Embryonic facial prominence (tissue), 1 donor: Measurements from ENCODE around the gene ATRNL1.
"Not testable (repeated sequence)": the region's sequence is repeated elsewhere in the genome, so short reads cannot be mapped to it uniquely, and the experiment has no call there.

Experiments
- DNase-seq: peaks from one replicate; pipeline ENCODE4 v3.0.0-alpha.2; 2016; ENCODE audit errors: extremely low spot score

ATRNL1 gene

GRCh38 chr10:115747811-115748210 lies 654.6 kb downstream of the ATRNL1 start:
- no peak for DNase-seq

GRCh38 chr10:115758488-115758887 lies 665.3 kb downstream of the ATRNL1 start:
- DNase-seq: not testable (repeated sequence)

GRCh38 chr10:115760131-115760530 lies 667.0 kb downstream of the ATRNL1 start:
- DNase-seq: no peak

- no peak for DNase-seq
Observed at GRCh38 chr10:115761166-115761565, 668.0 kb downstream of the ATRNL1 start.

GRCh38 chr10:115762029-115762428 lies 668.9 kb downstream of the ATRNL1 start:
- no peak for DNase-seq

- DNase-seq: no peak
Observed at GRCh38 chr10:115771755-115772154, 678.6 kb downstream of the ATRNL1 start.

- no peak for DNase-seq
Observed at GRCh38 chr10:115772606-115773005, 679.4 kb downstream of the ATRNL1 start.

- no peak for DNase-seq
Observed at GRCh38 chr10:115773832-115774231, 680.7 kb downstream of the ATRNL1 start.

- DNase-seq: no peak
Observed at GRCh38 chr10:115774721-115775120, 681.6 kb downstream of the ATRNL1 start.

- no peak for DNase-seq
Observed at GRCh38 chr10:115777646-115778045, 684.5 kb downstream of the ATRNL1 start.

GRCh38 chr10:115790220-115790619 lies 697.1 kb downstream of the ATRNL1 start:
- no peak for DNase-seq

GRCh38 chr10:115795964-115796363 lies 702.8 kb downstream of the ATRNL1 start:
- DNase-seq: no peak

GRCh38 chr10:115801457-115801856 lies 708.3 kb downstream of the ATRNL1 start:
- no peak for DNase-seq

GRCh38 chr10:115801992-115802391 lies 708.8 kb downstream of the ATRNL1 start:
- no peak for DNase-seq

GRCh38 chr10:115802911-115803310 lies 709.7 kb downstream of the ATRNL1 start:
- no peak for DNase-seq

GRCh38 chr10:115814542-115814941 lies 721.4 kb downstream of the ATRNL1 start:
- no peak for DNase-seq

GRCh38 chr10:115818012-115818411 lies 724.8 kb downstream of the ATRNL1 start:
- no peak for DNase-seq

GRCh38 chr10:115826396-115826795 lies 733.2 kb downstream of the ATRNL1 start:
- DNase-seq: no peak

GRCh38 chr10:115827231-115828009 lies 734.3 kb downstream of the ATRNL1 start:
- DNase-seq: no peak

GRCh38 chr10:115828182-115828581 lies 735.0 kb downstream of the ATRNL1 start:
- not testable (repeated sequence) for DNase-seq

- DNase-seq: no peak
Observed at GRCh38 chr10:115829521-115830205, 736.5 kb downstream of the ATRNL1 start.

GRCh38 chr10:115830265-115830970 lies 737.3 kb downstream of the ATRNL1 start:
- DNase-seq: no peak

- DNase-seq: no peak
Observed at GRCh38 chr10:115831016-115831415, 737.9 kb downstream of the ATRNL1 start.
